Keratinocyte (primary cell): ENCODE measurements around the gene IFT52. TPM values are rescaled to one million over a fixed set of nuclear protein-coding genes. Genes with fewer than 3 reads are reported as not detected.

ENCODE experiments used
- DNase-seq: peaks from one replicate; pipeline ENCODE4 v3.0.0-alpha.2; 2011; ENCODE audit warnings: low read depth, missing footprints, low spot score
- FAIRE-seq: peaks from 2 replicates; lab custom pipeline; 2011; peaks lifted over from hg19 to GRCh38; lab: Jason Lieb, UNC
- H2AFZ ChIP-seq: 2 replicates; pipeline ENCODE4 v1.6.0; 2012; ENCODE audit warnings: low read length, control low read depth, inconsistent platforms; ENCODE audit not compliant: control insufficient read depth
- H3K27ac ChIP-seq: 2 replicates; pipeline ENCODE4 v1.5.1; 2011; ENCODE audit warnings: low read length; ENCODE audit not compliant: control insufficient read depth, insufficient read depth
- H3K27me3 ChIP-seq: 3 replicates; pipeline ENCODE4 v1.6.0; 2011; ENCODE audit warnings: low read length; ENCODE audit not compliant: control insufficient read depth, insufficient read depth; ENCODE audit errors: extremely low read depth
- H3K36me3 ChIP-seq, 2 experiments: 2 replicates in 1 of 2; 3 replicates in 1 of 2; pipeline ENCODE4 v1.5.1; 2011; ENCODE audit warnings: low read length in 2 of 2, mild to moderate bottlenecking in 1 of 2; ENCODE audit not compliant: control insufficient read depth in 2 of 2, insufficient read depth in 2 of 2; ENCODE audit errors: extremely low read depth in 1 of 2
- H3K4me1 ChIP-seq: 3 replicates; pipeline ENCODE4 v1.5.1; 2011; ENCODE audit warnings: low read length; ENCODE audit not compliant: control insufficient read depth, insufficient read depth; ENCODE audit errors: extremely low read depth
- H3K4me2 ChIP-seq: 3 replicates; pipeline ENCODE4 v1.6.0; 2011; ENCODE audit warnings: low read depth, low read length; ENCODE audit not compliant: control insufficient read depth, insufficient read depth; ENCODE audit errors: extremely low read depth
- H3K4me3 ChIP-seq, 3 experiments: fragments of 200-600 bp in 1 of 3; sonication (generic) in 1 of 3; 2 replicates in 2 of 3; 3 replicates in 1 of 3; pipeline ENCODE4 v1.5.1; 2011 to 2016; ENCODE audit warnings: low read length in 3 of 3, mild to moderate bottlenecking in 3 of 3, control low read depth in 2 of 3, inconsistent platforms in 1 of 3, low read depth in 1 of 3, mixed read lengths in 1 of 3, mixed run types in 1 of 3, moderate library complexity in 1 of 3; ENCODE audit not compliant: control insufficient read depth in 2 of 3, insufficient read depth in 2 of 3; ENCODE audit errors: extremely low read depth in 1 of 3
- H3K79me2 ChIP-seq: 2 replicates; pipeline ENCODE4 v1.6.0; 2012; ENCODE audit warnings: low read length; ENCODE audit not compliant: control insufficient read depth, insufficient read depth
- H3K9ac ChIP-seq: 3 replicates; pipeline ENCODE4 v1.6.0; 2011; ENCODE audit warnings: low read length; ENCODE audit not compliant: control insufficient read depth, insufficient read depth; ENCODE audit errors: extremely low read depth
- H3K9me1 ChIP-seq: 3 replicates; pipeline ENCODE4 v1.6.0; 2011; ENCODE audit warnings: low read length; ENCODE audit not compliant: control insufficient read depth, insufficient read depth; ENCODE audit errors: extremely low read depth
- H3K9me3 ChIP-seq: 2 replicates; pipeline ENCODE4 v1.5.1; 2012; ENCODE audit warnings: low read depth, low read length; ENCODE audit not compliant: control insufficient read depth
- H4K20me1 ChIP-seq: 3 replicates; pipeline ENCODE4 v1.6.0; 2011; ENCODE audit warnings: low read length; ENCODE audit not compliant: control insufficient read depth, insufficient read depth; ENCODE audit errors: extremely low read depth
- EZH2 ChIP-seq: IDR thresholded peaks from one replicate; pipeline ENCODE4 v1.6.1; 2012; ENCODE audit warnings: inconsistent platforms, mild to moderate bottlenecking, low read length, moderate library complexity
- dilution Hi-C: fragments of 300-500 bp; cut with MboI; formaldehyde crosslinking; loops from one replicate; pipeline ENCODE4 v1.7.0; 2020; ENCODE audit warnings: low sequenced_read_pairs; ENCODE audit not compliant: extremely low pct_ligation_motif_present
- polyA minus RNA-seq, 3 experiments: library from RNA; depleted of rRNA, polyadenylated mRNA; stranded (reverse); fragments of >200 nt; gene quantifications; 1 replicate in 1 of 3; 2 replicates in 1 of 3; 3 replicates in 1 of 3; pipeline ENCODE4 v1.2.3, GENCODE V29; 2011
- polyA plus RNA-seq, 5 experiments: library from polyadenylated mRNA; depleted of rRNA in 3 of 5; stranded (reverse) in 3 of 5; stranded (forward) in 1 of 5; unstranded in 1 of 5; fragments of >200 nt; gene quantifications; 1 replicate in 1 of 5; 2 replicates in 3 of 5; 3 replicates in 1 of 5; pipeline versions ENCODE4 v1.2.1 to v1.2.3, GENCODE V29; 2011 to 2012; ENCODE audit warnings: missing spikeins in 2 of 5, low read depth in 1 of 5, low replicate concordance in 1 of 5
- TF ChIP-seq, protein P1 (sequence below), 3 experiments: IDR thresholded peaks in 1 of 3; conservative IDR thresholded peaks in 1 of 3; optimal IDR thresholded peaks in 1 of 3; 2 replicates in 2 of 3; 3 replicates in 1 of 3; pipeline versions ENCODE3 to v1.5.1; 2011; ENCODE audit warnings: low read length in 3 of 3, mild to moderate bottlenecking in 3 of 3, moderate library complexity in 2 of 3, control low read depth in 1 of 3, inconsistent platforms in 1 of 3; ENCODE audit not compliant: insufficient read depth in 2 of 3; ENCODE audit errors: extremely low read depth in 1 of 3

Gene IFT52, protein sequence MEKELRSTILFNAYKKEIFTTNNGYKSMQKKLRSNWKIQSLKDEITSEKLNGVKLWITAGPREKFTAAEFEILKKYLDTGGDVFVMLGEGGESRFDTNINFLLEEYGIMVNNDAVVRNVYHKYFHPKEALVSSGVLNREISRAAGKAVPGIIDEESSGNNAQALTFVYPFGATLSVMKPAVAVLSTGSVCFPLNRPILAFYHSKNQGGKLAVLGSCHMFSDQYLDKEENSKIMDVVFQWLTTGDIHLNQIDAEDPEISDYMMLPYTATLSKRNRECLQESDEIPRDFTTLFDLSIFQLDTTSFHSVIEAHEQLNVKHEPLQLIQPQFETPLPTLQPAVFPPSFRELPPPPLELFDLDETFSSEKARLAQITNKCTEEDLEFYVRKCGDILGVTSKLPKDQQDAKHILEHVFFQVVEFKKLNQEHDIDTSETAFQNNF
- polyA plus RNA-seq (21.2 to 22.8 TPM (median 21.2 TPM) in 3 replicates), polyA minus RNA-seq (21.9 to 23.3 TPM (median 23.1 TPM) in 3 replicates)
- polyA plus RNA-seq (2011; ENCODE audit: low read depth), result 5.8 TPM
- 20.7 and 27.2 TPM in 2 replicates for polyA plus RNA-seq (2011; cell fraction: cytosol; rRNA removed)
- polyA plus RNA-seq (2011; cell fraction: nucleus; rRNA removed), result 9.7 and 11.8 TPM in 2 replicates
- polyA plus RNA-seq (2012; ENCODE audit: low replicate concordance), result 8.8 and 14.9 TPM in 2 replicates
- 8.6 TPM for polyA minus RNA-seq (2011; cell fraction: cytosol; rRNA and poly(A)+ RNA removed)
- 4.4 and 5.5 TPM in 2 replicates for polyA minus RNA-seq (2011; cell fraction: nucleus; rRNA and poly(A)+ RNA removed)

DNA sequence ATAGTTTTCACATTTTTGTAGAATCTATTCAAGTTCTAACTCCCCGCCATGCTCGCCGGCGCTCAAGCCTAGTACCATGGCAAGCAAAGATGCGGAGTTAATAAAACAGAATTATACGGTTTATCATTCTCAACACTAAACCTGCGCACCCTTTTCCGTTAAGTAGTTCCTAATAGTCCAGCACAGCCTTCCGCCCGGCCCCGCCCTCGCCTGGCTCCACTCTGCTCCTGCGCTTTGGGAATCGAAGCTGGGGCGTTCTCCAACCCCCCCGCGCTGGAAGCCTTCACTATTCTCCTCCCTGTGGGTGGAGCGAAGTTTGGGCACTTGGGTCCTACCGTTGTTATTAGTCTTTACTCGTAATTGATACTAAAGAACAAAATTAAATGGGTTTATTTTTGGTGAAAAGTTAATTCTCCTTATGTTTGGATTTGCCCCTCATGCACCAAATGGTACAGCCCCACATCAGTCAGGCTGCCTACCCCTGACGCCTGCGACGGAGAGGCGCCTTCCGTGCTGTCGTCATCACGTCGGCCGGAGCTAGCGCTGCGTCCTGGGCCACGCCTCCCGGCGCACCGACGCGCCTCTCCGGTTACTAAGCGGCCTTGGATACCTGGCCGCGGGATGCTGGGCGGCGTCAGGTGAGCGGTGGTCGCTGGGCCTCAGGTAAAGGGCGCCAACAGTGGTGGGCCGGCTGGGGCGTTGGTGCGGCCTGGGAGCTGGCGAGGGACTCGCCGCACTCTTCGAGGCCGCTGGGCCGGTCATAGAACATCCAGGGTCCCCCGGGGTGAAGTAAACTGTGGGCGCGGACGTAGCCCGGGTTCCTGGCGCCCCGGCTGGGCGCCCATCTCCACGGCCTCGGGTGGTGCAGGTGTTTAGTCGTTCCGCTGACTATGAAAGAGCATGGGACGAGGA lies at the start of gene IFT52:
TSS of gene IFT52 (plus strand) at position 546 of the 912 bp plus-strand sequence. CDS start 3,762 bp downstream, outside the sequence.
- Histone ChIP-seq H3K36me3 (no peaks in the 10 kb centered on the region), H3K27me3 (no peaks in the 10 kb centered on the region), H3K79me2 (peaks cover 12% of the 10 kb centered on the region), H2AFZ (peak within 1 kb of the TSS; percentile 96), H3K9me1 (no peaks in the 10 kb centered on the region), H3K27ac (peak within 1 kb of the TSS; percentile 95), H3K4me2 (peak within 1 kb of the TSS; percentile 93), H4K20me1 (no peaks in the 10 kb centered on the region), H3K4me1 (peaks cover 10% of the 10 kb centered on the region), H3K9me3 (no peaks in the 10 kb centered on the region), H3K4me3 (peak within 1 kb of the TSS; percentile 75 to 93 (median 83)), H3K9ac (peak within 1 kb of the TSS; percentile 87)
- dilution Hi-C loops, result no loop called here
- FAIRE-seq, result peak; percentile 5
- DNase-seq, result peak; percentile 25
- TF ChIP-seq, protein P1, sequence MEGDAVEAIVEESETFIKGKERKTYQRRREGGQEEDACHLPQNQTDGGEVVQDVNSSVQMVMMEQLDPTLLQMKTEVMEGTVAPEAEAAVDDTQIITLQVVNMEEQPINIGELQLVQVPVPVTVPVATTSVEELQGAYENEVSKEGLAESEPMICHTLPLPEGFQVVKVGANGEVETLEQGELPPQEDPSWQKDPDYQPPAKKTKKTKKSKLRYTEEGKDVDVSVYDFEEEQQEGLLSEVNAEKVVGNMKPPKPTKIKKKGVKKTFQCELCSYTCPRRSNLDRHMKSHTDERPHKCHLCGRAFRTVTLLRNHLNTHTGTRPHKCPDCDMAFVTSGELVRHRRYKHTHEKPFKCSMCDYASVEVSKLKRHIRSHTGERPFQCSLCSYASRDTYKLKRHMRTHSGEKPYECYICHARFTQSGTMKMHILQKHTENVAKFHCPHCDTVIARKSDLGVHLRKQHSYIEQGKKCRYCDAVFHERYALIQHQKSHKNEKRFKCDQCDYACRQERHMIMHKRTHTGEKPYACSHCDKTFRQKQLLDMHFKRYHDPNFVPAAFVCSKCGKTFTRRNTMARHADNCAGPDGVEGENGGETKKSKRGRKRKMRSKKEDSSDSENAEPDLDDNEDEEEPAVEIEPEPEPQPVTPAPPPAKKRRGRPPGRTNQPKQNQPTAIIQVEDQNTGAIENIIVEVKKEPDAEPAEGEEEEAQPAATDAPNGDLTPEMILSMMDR (optimal IDR thresholded peaks at IDR 0.05 in 1 of 3, IDR thresholded peaks at IDR 0.05 in 1 of 3, conservative IDR thresholded peaks at IDR 0.05 in 1 of 3; ENCODE audit: extremely low read depth in 1 of 3, insufficient read depth in 2 of 3, low read length in 3 of 3), result no peak
- TF ChIP-seq EZH2, result no peak

DNA sequence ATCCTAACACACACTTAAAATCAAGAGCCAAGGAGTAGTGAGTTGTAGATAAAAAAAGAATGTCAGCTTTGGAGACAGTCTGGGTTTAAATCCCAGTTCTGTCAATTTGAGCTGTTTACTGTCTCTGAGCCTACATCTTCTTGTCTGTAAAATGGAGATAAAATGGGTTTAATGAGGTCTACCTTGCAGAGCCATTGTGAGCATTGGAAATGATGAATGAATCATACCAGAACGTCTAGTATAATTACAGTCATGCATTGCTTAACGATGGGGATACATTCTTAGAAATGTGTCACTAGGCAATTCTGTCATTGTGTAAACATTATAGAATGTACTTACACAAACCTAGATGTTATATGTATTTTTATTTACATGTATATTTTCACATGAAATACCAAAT lies 49.5 kb upstream of the IFT52 start:
- Histone ChIP-seq H3K27me3 (no peaks in the 10 kb centered on the region), H3K36me3 (peaks cover 0 to 7% of the 10 kb centered on the region in 2 experiments), H3K9me3 (no peaks in the 10 kb centered on the region), H3K79me2 (no peaks in the 10 kb centered on the region), H3K9me1 (no peaks in the 10 kb centered on the region), H3K4me3 (no peak overlapping the region), H3K27ac (no peak overlapping the region), H2AFZ (no peak overlapping the region), H3K4me1 (no peaks in the 10 kb centered on the region), H3K4me2 (no peak overlapping the region), H3K9ac (no peak overlapping the region), H4K20me1 (no peaks in the 10 kb centered on the region)
- FAIRE-seq, result no peak
- DNase-seq, result no peak
- dilution Hi-C loops, result no loop called here
- TF ChIP-seq, protein P1 (optimal IDR thresholded peaks at IDR 0.05 in 1 of 3, IDR thresholded peaks at IDR 0.05 in 1 of 3, conservative IDR thresholded peaks at IDR 0.05 in 1 of 3; ENCODE audit: extremely low read depth in 1 of 3, insufficient read depth in 2 of 3, low read length in 3 of 3), result no peak
- TF ChIP-seq EZH2, result no peak
